A673 (cell line): ENCODE results near the gene OR5K4.

Source experiments
- EZH2 ChIP-seq: fragments of 200-600 bp; sonication (generic); IDR thresholded peaks from 2 replicates; pipeline ENCODE4 v1.6.1; 2017; ENCODE audit warnings: borderline replicate concordance, low read depth, mild to moderate bottlenecking, mixed read lengths, antibody characterized with exemption, low read length; ENCODE audit not compliant: poor library complexity, severe bottlenecking
- TF ChIP-seq, protein P1 (sequence below): fragments of 300-800, 200-600 bp; sonication (generic); conservative IDR thresholded peaks from 2 replicates; pipeline ENCODE4 v1.5.1; 2017; ENCODE audit warnings: low read depth, mild to moderate bottlenecking, antibody characterized with exemption, low read length, moderate library complexity, mixed read lengths

DNA sequence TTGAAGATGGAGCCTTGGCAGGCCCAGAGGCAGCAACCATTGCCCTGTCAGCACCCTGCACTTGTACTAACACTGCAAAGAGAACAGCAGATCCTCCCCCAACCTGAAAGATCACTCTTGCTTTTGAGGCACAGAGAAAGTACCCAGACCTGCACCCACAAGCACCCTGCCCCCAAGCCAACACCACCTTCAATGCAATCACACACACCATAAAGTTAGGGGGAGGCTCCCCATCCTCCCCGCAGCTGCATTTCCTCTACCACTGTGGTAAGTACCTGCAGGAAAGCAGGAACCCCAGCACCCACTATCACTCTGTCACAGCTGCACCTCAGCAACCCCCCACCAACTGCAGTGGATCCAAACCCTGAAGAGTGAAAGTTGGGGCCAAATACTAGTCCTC is 48.9 kb downstream of the OR5K4 start:
- TF ChIP-seq, protein P1, sequence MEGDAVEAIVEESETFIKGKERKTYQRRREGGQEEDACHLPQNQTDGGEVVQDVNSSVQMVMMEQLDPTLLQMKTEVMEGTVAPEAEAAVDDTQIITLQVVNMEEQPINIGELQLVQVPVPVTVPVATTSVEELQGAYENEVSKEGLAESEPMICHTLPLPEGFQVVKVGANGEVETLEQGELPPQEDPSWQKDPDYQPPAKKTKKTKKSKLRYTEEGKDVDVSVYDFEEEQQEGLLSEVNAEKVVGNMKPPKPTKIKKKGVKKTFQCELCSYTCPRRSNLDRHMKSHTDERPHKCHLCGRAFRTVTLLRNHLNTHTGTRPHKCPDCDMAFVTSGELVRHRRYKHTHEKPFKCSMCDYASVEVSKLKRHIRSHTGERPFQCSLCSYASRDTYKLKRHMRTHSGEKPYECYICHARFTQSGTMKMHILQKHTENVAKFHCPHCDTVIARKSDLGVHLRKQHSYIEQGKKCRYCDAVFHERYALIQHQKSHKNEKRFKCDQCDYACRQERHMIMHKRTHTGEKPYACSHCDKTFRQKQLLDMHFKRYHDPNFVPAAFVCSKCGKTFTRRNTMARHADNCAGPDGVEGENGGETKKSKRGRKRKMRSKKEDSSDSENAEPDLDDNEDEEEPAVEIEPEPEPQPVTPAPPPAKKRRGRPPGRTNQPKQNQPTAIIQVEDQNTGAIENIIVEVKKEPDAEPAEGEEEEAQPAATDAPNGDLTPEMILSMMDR = no peak
- TF ChIP-seq EZH2 = no peak
